Rectal smooth muscle tissue (tissue), 1 donor: ENCODE data around the gene RNU1-3.
"Not testable (repeated sequence)": the region's sequence is repeated elsewhere in the genome, so short reads cannot be mapped to it uniquely, and the experiment has no call there.

ENCODE experiments used
- H3K27ac ChIP-seq: one replicate; pipeline ENCODE4 v1.7.0; 2013; ENCODE audit warnings: low read depth, low read length, inconsistent platforms
- H3K27me3 ChIP-seq: one replicate; pipeline ENCODE4 v1.7.0; 2013; ENCODE audit warnings: low read length; ENCODE audit not compliant: control insufficient read depth, insufficient read depth
- H3K36me3 ChIP-seq: one replicate; pipeline ENCODE4 v1.7.0; 2013; ENCODE audit warnings: low read length; ENCODE audit not compliant: control insufficient read depth, insufficient read depth
- H3K4me1 ChIP-seq: one replicate; pipeline ENCODE4 v1.7.0; 2013; ENCODE audit warnings: low read length; ENCODE audit not compliant: control insufficient read depth, insufficient read depth
- H3K4me3 ChIP-seq: one replicate; pipeline ENCODE4 v1.7.0; 2013; ENCODE audit warnings: low read length
- H3K9ac ChIP-seq: one replicate; pipeline ENCODE4 v1.7.0; 2013; ENCODE audit warnings: low read length

RNU1-3 gene

GRCh38 chr1:16703602-16704001 is 36.9 kb upstream of the RNU1-3 start:
- H3K36me3 ChIP-seq, H3K4me3 ChIP-seq, H3K27me3 ChIP-seq, H3K9ac ChIP-seq, H3K4me1 ChIP-seq, H3K27ac ChIP-seq: not testable (repeated sequence)

- not testable (repeated sequence) for H3K27me3 ChIP-seq, H3K4me1 ChIP-seq, H3K4me3 ChIP-seq, H3K27ac ChIP-seq, H3K9ac ChIP-seq, H3K36me3 ChIP-seq
These were observed 36.4 kb upstream of the RNU1-3 start for GRCh38 chr1:16703141-16703540.

GRCh38 chr1:16702280-16702679 is 35.5 kb upstream of the RNU1-3 start:
- H3K4me1 ChIP-seq, H3K4me3 ChIP-seq, H3K9ac ChIP-seq, H3K27ac ChIP-seq, H3K36me3 ChIP-seq, H3K27me3 ChIP-seq: not testable (repeated sequence)

- not testable (repeated sequence) for H3K27ac ChIP-seq, H3K27me3 ChIP-seq, H3K4me1 ChIP-seq, H3K4me3 ChIP-seq, H3K36me3 ChIP-seq, H3K9ac ChIP-seq
These were observed 34.4 kb upstream of the RNU1-3 start for GRCh38 chr1:16701189-16701588.

GRCh38 chr1:16700138-16700895 is 33.6 kb upstream of the RNU1-3 start:
- not testable (repeated sequence) for H3K4me3 ChIP-seq, H3K9ac ChIP-seq, H3K27ac ChIP-seq, H3K27me3 ChIP-seq, H3K36me3 ChIP-seq, H3K4me1 ChIP-seq

- not testable (repeated sequence) for H3K27ac ChIP-seq, H3K9ac ChIP-seq
These were observed 32.7 kb upstream of the RNU1-3 start for GRCh38 chr1:16699440-16699839.

GRCh38 chr1:16697152-16697551 is 30.4 kb upstream of the RNU1-3 start:
- H3K9ac ChIP-seq, H3K27ac ChIP-seq, H3K27me3 ChIP-seq, H3K4me1 ChIP-seq, H3K36me3 ChIP-seq, H3K4me3 ChIP-seq: not testable (repeated sequence)

More at GRCh38 chr1:16699440-16699839, 32.7 kb upstream of the RNU1-3 start:
- H3K4me1 ChIP-seq, H3K4me3 ChIP-seq, H3K27me3 ChIP-seq, H3K36me3 ChIP-seq: not testable (repeated sequence)

- H3K4me3 ChIP-seq = not testable (repeated sequence)
These were observed 29.9 kb upstream of the RNU1-3 start for GRCh38 chr1:16696507-16697150.

GRCh38 chr1:16694308-16694702 is 27.6 kb upstream of the RNU1-3 start:
- H3K27me3 ChIP-seq, H3K27ac ChIP-seq, H3K36me3 ChIP-seq, H3K4me3 ChIP-seq, H3K4me1 ChIP-seq, H3K9ac ChIP-seq: not testable (repeated sequence)

More at GRCh38 chr1:16696507-16697150, 29.9 kb upstream of the RNU1-3 start:
- H3K9ac ChIP-seq, H3K27ac ChIP-seq, H3K4me1 ChIP-seq, H3K36me3 ChIP-seq, H3K27me3 ChIP-seq: not testable (repeated sequence)

- H3K27me3 ChIP-seq, H3K4me1 ChIP-seq, H3K36me3 ChIP-seq, H3K27ac ChIP-seq, H3K4me3 ChIP-seq, H3K9ac ChIP-seq: not testable (repeated sequence)
These were observed 26.9 kb upstream of the RNU1-3 start for GRCh38 chr1:16693449-16694307.

GRCh38 chr1:16692717-16693448 is 26.1 kb upstream of the RNU1-3 start:
- not testable (repeated sequence) for H3K36me3 ChIP-seq, H3K27ac ChIP-seq, H3K9ac ChIP-seq, H3K4me1 ChIP-seq, H3K27me3 ChIP-seq, H3K4me3 ChIP-seq

- H3K27ac ChIP-seq, H3K9ac ChIP-seq, H3K4me1 ChIP-seq, H3K4me3 ChIP-seq, H3K36me3 ChIP-seq, H3K27me3 ChIP-seq: not testable (repeated sequence)
These were observed 25.5 kb upstream of the RNU1-3 start for GRCh38 chr1:16692283-16692682.
